ENCODE measurements around the gene FAM174C.

Gene FAM174C

GRCh38 chr19:1255186-1256161 lies 19.9 kb upstream of the FAM174C start:
- in situ Hi-C loops (cut with MboI; ENCODE audit: low sequenced_read_pairs, unreplicated experiment), result no loop called here
- no peak for DNase-seq (ENCODE audit: low spot score)
- no peak for TF ChIP-seq CTCF (IDR thresholded peaks at IDR 0.05; ENCODE audit: borderline replicate concordance, control extremely low read depth, extremely low read depth, insufficient read depth, missing control alignments)

GRCh38 chr19:1256646-1257474 lies 18.5 kb upstream of the FAM174C start:
- in situ Hi-C loops (cut with MboI; ENCODE audit: low sequenced_read_pairs, unreplicated experiment), result no loop called here
- no peak for TF ChIP-seq CTCF (IDR thresholded peaks at IDR 0.05; ENCODE audit: borderline replicate concordance, control extremely low read depth, extremely low read depth, insufficient read depth, missing control alignments)
- no peak for DNase-seq (ENCODE audit: low spot score)

- in situ Hi-C loops (cut with MboI; ENCODE audit: low sequenced_read_pairs, unreplicated experiment), result no loop called here
- no peak for DNase-seq (ENCODE audit: low spot score)
- TF ChIP-seq CTCF (IDR thresholded peaks at IDR 0.05; ENCODE audit: borderline replicate concordance, control extremely low read depth, extremely low read depth, insufficient read depth, missing control alignments), result no peak
Observed at GRCh38 chr19:1257475-1258162, 17.7 kb upstream of the FAM174C start.

DNA sequence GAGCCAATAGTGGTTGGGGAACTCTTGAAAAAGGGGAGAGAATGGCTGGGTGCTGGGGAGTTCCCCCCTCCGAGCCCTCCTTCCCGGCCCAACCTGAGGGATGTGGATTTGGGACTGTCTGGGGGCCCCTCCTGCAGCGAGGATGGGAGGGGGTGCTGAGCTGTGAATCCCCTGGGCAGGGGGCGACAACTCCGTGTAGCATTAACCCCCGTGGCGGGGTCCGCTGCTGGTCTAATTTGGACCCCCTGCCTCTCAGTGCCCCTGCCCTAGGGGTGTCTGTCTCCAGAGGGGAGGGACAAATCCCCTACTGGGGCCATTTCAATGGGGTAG lies 17.2 kb upstream of the FAM174C start:
- in situ Hi-C loops (cut with MboI; ENCODE audit: low sequenced_read_pairs, unreplicated experiment), result no loop called here
- TF ChIP-seq CTCF (IDR thresholded peaks at IDR 0.05; ENCODE audit: borderline replicate concordance, control extremely low read depth, extremely low read depth, insufficient read depth, missing control alignments), result no peak
- DNase-seq (ENCODE audit: low spot score), result no peak

GRCh38 chr19:1258707-1259205 lies 16.6 kb upstream of the FAM174C start:
- TF ChIP-seq CTCF (IDR thresholded peaks at IDR 0.05; ENCODE audit: borderline replicate concordance, control extremely low read depth, extremely low read depth, insufficient read depth, missing control alignments), result no peak
- in situ Hi-C loops (cut with MboI; ENCODE audit: low sequenced_read_pairs, unreplicated experiment), result no loop called here
- DNase-seq (ENCODE audit: low spot score), result no peak
